ENCODE results near the gene HBG1.

HBG1 gene

DNA sequence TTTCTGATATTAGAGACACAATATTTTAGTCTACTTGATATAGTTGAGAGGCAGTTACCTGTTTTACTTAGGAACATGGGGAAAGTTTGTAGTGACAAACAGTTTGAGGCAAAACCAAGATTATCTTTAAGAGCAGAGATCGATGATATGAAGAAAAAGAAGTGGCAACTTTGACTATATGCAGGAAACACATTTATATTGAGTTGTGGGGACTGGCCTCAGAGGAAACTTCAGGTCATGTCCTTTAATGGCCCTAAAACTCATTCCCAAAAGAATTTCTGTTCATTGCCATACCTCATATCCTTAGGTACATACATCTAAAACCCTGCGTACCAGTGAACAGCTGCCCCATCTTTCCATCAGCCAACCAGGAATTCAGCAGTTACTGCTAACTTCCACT lies 4.5 kb downstream of the HBG1 start:
- no peak for DNase-seq

DNA sequence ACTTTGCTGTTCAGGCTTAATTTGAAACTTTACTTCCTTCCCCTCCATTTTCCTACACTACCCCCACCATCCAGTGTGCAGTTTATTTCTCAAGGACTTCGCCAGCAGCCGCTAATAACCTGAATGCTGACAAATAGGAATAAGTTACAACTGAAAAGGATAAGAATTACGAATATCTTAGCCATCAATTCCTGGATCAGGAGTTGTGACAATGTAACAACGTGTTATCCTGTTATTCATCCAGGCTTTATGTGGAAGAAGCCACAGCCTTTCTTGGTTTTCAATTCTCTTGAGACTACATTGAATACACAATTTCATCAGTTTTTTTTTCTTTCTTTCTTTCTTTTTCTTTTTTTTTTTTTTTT lies 5.9 kb downstream of the HBG1 start:
- DNase-seq: no peak

DNA sequence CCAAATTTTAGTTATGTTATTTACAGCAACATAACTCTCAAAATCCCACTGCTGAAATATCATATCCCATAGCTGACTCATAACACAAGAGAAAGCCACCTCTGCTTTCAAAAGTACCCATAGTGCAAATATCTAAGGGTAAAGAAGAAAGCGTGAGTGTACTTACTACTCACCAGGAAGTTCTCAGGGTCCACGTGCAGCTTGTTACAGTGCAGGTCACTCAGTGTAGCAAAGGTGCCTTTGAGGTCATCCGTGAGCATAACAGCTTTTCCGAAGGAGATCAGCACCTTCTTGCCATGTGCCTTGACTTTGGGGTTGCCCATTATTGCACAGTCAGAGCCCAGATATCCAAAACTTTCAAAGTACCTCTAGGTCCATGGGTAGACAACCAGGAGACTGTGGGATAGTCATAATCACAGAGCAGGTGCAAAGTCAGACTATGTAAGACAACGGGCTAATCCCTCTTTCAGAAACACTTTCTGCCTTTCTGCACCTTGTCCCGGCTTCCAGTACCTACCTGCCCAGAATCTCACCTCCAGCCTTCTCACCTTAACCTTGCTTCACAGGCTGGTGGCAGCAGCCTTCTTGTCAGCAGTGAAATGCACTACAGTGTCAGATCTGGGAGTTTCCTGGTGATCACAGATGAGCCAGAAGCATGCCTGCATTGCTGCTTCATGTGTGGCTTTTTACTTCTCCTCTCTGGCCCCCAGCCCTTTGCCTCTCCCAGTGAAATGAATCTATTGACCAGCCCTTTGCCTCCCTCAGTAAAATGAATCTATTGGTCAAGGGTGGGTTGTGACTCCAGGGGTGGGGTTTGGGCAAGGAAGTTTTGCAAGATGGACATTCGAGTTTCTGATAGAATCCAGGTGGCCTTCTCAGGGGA lies 6.5 kb downstream of the HBG1 start:
- DNase-seq: no peak

DNA sequence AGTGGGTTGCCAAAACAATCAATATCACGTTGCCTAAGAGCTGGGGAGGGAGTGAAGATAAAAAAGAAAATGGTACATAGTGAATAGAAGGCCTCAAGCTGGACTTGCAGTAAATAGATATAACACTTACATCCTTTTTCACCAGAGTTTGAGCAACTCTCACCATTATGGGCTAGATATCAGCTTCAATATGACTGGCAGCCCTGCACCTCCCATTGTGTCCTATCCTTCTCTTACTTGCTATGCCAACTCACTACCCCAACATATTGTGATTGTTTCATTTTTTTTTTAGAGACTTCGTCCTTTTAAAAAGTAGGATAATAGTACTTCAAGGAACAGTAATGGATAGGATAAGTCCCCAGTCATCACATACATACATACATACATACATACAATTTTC lies 7.4 kb downstream of the HBG1 start:
- no peak for DNase-seq

DNA sequence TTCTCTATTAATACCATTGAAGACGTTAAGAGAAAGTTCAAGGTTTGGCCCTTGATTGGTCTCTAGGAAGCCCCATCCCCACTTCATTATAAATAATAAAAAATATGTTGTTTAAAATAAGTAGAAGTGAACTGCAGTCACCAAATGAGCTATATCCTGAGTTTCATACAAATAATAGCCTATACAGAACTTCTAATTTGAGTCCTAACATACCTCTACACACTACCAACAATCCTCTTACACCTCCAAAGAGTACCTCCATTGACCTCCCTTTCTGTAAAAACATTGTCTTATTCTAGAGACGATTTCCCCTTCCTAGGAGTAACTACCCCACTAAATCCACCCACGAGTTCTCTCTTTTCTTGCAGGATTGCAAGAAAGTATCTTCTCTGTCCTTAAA lies 8.2 kb downstream of the HBG1 start:
- no peak for DNase-seq

DNA sequence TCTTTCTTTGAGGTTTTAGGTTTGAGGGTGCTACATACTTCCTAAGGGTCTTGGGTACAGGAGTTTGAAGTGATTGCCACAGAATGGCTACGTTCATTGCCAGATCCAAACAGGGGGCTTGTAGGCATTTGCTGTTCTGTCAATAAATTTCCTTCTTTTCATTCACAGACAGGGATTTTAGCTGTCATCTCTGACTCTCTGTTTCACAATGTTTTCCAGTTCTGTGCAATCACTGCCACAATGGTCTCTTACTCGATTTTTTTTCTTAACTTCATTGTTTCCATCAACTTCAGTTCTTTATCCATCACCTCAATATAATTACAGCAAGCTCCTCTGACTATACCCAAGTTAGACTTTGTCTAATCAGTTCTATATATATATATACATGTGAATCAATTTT lies 9.2 kb downstream of the HBG1 start:
- no peak for DNase-seq

DNA sequence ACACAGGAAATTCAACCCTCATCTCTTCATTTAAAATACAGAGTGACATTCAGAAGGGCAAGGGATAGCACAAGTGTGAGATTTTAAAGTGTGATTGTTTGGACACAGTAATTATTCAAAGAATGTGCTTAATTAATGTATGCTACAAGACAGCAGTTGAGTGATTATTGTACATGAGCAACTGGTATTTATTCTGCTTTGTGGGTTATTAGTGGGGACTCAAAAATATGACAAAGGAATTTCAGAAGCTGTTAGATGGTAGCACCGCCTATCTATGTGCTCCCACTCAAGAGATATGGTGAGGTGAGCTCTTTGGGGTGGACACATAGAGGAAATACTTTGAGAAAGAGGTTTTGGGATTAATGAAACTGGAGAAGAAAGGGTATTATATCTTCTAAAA lies 9.6 kb downstream of the HBG1 start:
- DNase-seq: no peak

DNA sequence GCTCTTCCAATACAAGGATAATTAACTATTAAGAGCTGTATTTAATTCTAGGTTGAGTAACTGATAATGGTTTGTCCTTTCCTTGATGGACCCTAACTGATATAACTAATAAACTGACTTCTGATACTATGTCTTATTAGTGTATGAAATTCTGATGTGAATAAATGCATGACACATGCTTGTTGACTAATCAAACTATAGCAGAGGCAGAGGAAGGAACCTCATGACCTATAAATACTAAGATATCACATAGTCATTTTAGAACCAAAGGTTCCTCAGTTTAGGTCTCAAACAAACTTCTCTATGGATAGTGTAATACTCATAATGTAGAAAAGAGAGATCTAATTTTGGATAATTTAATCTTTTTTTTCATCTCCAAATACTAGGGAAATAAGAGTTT lies 10.6 kb downstream of the HBG1 start:
- DNase-seq: no peak

DNA sequence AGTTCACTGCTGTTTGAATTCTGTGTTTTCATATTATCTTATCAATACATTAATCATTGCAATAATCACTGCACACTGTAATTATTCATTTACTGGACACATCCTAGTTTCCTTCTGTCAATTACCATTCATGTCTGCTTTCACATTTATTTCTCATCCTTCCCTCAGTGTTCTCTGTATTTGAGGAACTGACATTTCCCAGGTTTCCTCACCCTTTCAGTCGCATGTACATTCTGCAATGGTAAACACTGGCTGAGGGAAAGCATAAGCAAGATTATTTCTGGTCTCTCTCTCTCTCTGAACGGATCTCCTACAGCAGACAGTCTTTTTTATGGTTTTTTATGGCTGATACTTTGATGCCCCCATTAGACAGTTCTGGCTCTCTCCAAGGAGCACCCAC lies 11.2 kb downstream of the HBG1 start:
- no peak for DNase-seq

DNA sequence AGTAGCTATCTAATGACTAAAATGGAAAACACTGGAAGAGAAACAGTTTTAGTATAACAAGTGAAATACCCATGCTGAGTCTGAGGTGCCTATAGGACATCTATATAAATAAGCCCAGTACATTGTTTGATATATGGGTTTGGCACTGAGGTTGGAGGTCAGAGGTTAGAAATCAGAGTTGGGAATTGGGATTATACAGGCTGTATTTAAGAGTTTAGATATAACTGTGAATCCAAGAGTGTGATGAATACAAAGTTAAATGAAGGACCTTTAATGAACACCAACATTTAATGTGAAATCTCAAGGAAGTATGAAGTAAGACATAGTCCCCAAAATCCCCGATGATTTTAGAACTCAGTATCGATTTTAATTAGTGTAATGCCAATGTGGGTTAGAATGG lies 12.2 kb downstream of the HBG1 start:
- DNase-seq: no peak

DNA sequence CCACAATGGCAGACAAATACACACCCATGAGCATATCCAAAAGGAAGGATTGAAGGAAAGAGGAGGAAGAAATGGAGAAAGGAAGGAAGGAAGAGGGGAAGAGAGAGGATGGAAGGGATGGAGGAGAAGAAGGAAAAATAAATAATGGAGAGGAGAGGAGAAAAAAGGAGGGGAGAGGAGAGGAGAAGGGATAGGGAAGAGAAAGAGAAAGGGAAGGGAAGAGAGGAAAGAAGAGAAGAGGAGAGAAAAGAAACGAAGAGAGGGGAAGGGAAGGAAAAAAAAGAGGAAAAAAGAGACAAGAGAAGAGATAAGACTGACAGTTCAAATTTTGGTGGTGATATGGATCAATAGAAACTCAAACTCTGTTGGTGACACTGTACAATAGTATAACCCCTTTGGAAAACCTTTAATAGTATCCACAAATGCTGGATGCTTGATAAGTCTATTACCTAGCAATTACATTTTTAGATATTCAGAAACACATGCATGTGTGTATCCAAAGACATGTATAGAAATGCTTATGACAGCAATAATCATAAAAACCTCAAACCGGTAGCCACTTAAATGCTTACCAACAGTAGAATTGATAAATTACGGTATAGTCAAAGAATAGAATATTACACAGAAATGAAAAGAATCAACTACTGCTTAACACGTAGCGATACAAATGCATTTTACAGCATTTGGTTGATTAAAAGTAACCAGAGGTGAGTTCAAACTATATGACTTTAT lies 14.1 kb downstream of the HBG1 start:
- no peak for DNase-seq

DNA sequence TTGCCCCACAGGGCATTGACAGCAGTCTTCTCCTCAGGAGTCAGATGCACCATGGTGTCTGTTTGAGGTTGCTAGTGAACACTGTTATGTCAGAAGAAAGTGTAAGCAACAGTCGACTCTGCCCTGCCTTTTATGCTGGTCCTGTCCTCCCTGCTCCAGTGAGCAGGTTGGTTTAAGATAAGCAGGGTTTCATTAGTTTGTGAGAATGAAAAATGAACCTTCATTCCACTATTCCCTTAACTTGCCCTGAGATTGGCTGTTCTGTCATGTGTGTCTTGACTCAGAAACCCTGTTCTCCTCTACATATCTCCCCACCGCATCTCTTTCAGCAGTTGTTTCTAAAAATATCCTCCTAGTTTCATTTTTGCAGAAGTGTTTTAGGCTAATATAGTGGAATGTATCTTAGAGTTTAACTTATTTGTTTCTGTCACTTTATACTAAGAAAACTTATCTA lies 15.2 kb downstream of the HBG1 start, which contains the start of gene HBD:
TSS of gene HBD (minus strand) at position 103 of the 454 bp plus-strand sequence. CDS start at position 53, 50 bp downstream.
- DNase-seq: no peak

DNA sequence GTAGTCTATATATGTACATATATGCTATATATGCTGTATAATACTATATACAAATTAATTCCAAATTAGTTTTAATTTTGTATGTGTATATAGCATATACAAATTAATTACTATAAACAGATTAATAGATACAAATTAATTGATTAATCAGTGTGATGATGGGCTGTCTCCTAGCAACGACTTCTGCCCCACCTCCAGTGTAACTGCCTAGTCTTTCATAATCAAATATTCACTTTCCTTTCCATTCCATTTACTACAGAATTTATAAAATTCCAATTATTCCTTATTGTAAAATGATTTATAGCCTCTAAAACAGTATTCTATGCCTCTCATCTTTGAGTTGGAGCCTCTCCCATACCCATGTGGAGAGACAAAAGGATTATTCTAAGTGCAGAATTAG lies 16.4 kb downstream of the HBG1 start:
- no peak for DNase-seq

DNA sequence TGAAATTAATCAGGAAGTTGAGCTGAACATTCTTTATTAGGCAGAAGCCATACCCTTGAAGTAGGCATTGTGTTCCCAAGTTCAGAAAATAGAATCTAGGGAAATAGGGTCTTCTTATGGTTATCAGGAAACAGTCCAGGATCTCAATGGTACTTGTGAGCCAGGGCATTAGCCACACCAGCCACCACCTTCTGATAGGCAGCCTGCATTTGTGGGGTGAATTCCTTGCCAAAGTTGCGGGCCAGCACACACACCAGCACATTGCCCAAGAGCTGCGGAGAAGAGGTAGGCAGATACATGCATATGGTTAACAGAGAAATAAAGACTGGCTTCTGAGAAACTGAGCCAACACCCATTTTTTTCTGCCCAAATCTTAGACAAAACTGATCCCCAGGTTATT lies 16.8 kb downstream of the HBG1 start:
- no peak for DNase-seq

DNA sequence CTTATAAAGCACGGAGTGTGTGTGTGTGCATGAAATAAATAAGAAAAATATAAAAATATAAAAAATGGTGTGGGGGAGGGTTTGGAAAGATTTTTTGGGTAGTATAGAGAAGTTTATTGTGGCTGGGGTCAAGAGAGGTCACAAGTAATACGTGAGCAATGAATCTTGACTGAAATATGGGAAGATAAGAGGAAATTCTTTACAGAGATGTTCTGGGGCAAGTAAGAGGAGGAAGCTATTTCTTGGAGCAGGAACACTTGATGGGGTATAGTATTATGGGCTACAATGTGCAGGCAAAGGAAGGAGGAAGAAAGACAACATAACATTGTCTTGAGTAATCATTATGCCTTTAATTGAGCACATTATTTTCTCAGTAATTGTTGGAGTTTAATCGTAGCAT lies 17.5 kb downstream of the HBG1 start:
- no peak for DNase-seq

DNA sequence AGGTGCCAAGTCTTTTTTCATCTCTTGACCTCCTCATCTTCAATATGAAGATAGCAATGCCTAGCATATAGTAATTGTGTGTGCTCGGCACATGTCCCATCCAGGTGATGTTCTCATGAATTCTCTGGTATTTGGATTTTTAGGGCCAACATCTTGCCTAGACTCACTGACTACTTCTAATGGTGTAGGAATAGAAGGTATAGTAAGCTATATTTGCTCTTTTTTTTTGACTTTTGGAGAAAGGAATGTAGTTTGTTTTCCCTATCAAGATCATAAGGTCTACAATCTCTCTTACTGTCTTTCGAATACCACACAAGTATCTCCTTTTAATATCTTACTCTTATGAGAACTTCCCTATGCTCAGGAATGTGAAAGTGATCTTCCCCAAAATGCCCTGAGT lies 18.5 kb downstream of the HBG1 start:
- no peak for DNase-seq

DNA sequence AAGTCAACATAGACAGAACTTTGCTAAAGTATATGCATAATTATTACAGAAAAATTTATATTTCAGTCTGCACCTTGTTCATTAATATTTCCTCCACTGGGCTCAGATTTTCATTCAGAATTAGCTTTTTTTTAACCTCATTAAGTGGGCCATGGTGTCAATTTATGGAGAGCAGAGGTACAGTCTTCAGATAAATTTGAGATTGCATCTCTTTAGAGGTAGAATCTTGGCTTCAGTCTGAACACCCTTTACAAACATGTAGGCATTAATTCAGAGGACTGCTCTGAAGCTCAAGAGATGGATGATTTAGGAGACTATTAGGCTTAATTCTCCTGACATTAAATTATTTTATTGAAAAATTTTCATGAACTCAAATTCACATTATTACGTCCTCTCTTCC lies 19.4 kb downstream of the HBG1 start:
- no peak for DNase-seq

DNA sequence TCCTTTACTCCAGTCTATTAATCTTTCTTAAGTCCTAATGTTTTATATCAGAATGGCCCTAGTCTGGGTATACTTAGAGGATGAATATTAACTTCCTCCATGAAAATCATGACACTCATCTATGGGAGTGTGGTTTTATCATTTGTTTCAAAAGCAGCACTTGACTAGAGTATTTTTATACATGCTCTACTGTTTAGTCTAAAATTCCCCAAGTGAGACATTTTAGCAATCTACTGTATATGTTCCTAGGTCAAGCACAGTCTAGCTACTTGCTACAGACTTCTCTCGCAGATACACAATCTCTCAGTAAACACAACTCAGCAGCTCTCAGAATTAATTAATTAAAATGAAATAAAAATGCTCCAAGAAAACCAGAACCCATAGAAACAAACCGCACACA lies 19.9 kb downstream of the HBG1 start:
- DNase-seq: no peak

DNA sequence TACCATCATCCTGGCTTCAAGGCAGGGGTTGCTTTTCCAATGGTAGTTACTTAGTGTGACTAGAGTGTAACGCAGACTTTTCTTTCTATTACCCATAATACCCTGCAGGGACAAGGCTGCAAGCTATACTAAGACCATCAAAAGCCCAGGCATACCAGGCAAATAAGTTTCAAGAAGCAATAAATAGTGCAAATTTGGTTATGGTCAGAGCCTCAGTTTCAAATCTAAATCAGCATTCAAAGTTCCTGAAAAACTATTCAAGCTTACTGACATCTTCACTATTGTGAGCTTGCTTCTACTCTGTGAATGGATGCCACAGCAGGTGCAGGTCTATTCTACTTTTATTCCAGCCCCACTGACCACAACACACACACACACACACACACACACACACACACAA lies 20.3 kb downstream of the HBG1 start:
- no peak for DNase-seq

DNA sequence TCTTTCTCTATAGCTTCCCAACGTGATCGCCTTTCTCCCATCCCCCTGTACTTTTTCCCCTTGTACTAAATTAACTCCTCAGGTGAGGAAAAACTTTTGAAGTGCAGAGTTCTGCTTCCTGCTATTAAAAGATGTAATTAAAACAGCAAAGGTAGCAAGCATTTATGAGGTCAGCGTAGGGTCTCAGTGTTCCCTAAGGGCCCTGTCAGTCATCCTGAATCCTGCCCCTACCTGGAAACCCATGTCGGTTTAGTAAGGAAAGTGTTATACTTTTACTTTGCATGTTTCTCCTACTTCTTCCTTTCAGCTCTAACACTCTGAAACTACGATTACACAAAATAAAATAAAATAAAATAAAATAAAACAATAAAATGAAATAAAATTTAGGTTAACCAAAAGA lies 21.5 kb downstream of the HBG1 start:
- no peak for DNase-seq

DNA sequence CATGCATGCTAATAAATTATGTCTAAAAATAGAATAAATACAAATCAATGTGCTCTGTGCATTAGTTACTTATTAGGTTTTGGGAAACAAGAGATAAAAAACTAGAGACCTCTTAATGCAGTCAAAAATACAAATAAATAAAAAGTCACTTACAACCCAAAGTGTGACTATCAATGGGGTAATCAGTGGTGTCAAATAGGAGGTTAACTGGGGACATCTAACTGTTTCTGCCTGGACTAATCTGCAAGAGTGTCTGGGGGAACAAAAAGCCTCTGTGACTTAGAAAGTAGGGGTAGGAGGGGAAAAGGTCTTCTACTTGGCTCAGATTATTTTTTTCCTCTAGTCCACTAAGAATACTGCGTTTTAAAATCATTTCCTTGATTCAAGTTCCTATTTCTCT lies 22.0 kb downstream of the HBG1 start:
- DNase-seq: no peak

DNA sequence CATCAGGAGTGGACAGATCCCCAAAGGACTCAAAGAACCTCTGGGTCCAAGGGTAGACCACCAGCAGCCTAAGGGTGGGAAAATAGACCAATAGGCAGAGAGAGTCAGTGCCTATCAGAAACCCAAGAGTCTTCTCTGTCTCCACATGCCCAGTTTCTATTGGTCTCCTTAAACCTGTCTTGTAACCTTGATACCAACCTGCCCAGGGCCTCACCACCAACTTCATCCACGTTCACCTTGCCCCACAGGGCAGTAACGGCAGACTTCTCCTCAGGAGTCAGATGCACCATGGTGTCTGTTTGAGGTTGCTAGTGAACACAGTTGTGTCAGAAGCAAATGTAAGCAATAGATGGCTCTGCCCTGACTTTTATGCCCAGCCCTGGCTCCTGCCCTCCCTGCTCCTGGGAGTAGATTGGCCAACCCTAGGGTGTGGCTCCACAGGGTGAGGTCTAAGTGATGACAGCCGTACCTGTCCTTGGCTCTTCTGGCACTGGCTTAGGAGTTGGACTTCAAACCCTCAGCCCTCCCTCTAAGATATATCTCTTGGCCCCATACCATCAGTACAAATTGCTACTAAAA lies 22.8 kb downstream of the HBG1 start, which contains the start of gene HBB:
TSS of gene HBB (minus strand) at position 340 of the 579 bp plus-strand sequence. CDS start at position 290, 50 bp downstream.
- no peak for DNase-seq

DNA sequence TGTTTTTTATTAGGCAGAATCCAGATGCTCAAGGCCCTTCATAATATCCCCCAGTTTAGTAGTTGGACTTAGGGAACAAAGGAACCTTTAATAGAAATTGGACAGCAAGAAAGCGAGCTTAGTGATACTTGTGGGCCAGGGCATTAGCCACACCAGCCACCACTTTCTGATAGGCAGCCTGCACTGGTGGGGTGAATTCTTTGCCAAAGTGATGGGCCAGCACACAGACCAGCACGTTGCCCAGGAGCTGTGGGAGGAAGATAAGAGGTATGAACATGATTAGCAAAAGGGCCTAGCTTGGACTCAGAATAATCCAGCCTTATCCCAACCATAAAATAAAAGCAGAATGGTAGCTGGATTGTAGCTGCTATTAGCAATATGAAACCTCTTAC lies 24.2 kb downstream of the HBG1 start:
- no peak for DNase-seq
